22Rv1 (cell line): Measurements from ENCODE around the gene SEMA6D.

Source experiments
- ZFX ChIP-seq: fragments of 450-650 bp; IDR thresholded peaks from 2 replicates; pipeline ENCODE4 v1.6.1; 2017; ENCODE audit warnings: antibody characterized with exemption, borderline replicate concordance
- TF ChIP-seq, protein P1 (sequence below): fragments of 450-650 bp; IDR thresholded peaks from 2 replicates; pipeline ENCODE4 v1.5.1; 2017; ENCODE audit warnings: mild to moderate bottlenecking

DNA sequence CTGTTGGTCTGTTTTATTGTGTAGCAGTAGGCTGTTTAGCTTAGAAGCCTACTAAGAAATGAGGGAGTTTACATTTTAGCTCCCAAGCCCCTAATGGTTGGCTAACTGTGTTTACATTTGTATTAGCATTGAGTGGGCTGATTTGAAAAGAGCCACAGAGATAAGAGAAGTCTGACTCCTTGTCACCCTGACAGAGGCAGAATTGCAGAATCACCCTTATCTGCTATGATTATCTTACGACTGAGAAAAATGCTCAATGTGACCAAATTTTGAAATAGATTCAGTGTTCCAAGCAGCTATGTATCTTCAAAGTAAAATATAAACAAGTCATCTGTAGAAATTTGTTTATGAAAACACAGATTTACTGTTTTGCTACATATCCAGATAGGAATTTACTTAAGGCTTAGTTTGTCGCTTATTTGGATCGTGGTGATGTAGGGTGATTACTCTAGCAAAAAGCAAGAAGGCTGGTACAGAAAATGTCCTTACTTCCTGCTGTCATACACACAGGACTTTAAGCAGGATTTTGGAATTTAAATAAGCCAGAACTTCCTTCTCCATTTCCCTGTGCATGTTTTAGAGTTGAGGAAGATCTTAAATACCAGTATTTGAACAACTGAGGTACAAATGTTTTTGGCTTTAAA is 19.0 kb downstream of the SEMA6D start:
- TF ChIP-seq, protein P1, sequence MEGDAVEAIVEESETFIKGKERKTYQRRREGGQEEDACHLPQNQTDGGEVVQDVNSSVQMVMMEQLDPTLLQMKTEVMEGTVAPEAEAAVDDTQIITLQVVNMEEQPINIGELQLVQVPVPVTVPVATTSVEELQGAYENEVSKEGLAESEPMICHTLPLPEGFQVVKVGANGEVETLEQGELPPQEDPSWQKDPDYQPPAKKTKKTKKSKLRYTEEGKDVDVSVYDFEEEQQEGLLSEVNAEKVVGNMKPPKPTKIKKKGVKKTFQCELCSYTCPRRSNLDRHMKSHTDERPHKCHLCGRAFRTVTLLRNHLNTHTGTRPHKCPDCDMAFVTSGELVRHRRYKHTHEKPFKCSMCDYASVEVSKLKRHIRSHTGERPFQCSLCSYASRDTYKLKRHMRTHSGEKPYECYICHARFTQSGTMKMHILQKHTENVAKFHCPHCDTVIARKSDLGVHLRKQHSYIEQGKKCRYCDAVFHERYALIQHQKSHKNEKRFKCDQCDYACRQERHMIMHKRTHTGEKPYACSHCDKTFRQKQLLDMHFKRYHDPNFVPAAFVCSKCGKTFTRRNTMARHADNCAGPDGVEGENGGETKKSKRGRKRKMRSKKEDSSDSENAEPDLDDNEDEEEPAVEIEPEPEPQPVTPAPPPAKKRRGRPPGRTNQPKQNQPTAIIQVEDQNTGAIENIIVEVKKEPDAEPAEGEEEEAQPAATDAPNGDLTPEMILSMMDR: no peak
- TF ChIP-seq ZFX: no peak
